ENCODE results near the gene CCDC60.

The CCDC60 gene

GRCh38 chr12:119406308-119406707, 71.8 kb downstream of the CCDC60 start:
- no peak for DNase-seq (ENCODE audit: low spot score)
- in situ Hi-C loops (cut with MboI; ENCODE audit: low sequenced_read_pairs, unreplicated experiment) = no loop called here
- TF ChIP-seq, protein P1, sequence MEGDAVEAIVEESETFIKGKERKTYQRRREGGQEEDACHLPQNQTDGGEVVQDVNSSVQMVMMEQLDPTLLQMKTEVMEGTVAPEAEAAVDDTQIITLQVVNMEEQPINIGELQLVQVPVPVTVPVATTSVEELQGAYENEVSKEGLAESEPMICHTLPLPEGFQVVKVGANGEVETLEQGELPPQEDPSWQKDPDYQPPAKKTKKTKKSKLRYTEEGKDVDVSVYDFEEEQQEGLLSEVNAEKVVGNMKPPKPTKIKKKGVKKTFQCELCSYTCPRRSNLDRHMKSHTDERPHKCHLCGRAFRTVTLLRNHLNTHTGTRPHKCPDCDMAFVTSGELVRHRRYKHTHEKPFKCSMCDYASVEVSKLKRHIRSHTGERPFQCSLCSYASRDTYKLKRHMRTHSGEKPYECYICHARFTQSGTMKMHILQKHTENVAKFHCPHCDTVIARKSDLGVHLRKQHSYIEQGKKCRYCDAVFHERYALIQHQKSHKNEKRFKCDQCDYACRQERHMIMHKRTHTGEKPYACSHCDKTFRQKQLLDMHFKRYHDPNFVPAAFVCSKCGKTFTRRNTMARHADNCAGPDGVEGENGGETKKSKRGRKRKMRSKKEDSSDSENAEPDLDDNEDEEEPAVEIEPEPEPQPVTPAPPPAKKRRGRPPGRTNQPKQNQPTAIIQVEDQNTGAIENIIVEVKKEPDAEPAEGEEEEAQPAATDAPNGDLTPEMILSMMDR (IDR thresholded peaks at IDR 0.05; ENCODE audit: borderline replicate concordance, control extremely low read depth, extremely low read depth, insufficient read depth, missing control alignments) = no peak

DNA sequence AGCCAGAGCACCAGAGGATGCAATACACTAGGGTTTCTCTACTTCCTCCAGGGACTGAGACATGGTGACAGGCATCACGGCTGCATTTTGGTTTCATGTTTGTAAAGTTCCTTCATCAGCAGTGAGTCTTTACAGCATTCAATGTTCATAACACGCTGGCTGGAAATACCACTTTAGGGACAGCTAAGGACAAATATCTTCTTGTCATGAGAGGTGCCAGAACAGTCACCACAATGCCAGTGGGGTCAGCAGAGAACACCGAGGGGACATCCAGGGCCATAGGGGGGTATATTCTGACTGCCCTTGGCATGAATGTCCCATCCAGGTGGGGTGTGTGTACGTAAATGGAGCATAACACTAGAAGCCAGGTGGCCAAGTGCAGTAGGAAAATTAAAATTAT, 72.3 kb downstream of the CCDC60 start:
- no peak for DNase-seq (ENCODE audit: low spot score)
- TF ChIP-seq, protein P1 (IDR thresholded peaks at IDR 0.05; ENCODE audit: borderline replicate concordance, control extremely low read depth, extremely low read depth, insufficient read depth, missing control alignments) = no peak
- in situ Hi-C loops (cut with MboI; ENCODE audit: low sequenced_read_pairs, unreplicated experiment) = no loop called here

- DNase-seq (ENCODE audit: low spot score) = no peak
- in situ Hi-C loops (cut with MboI; ENCODE audit: low sequenced_read_pairs, unreplicated experiment) = no loop called here
- TF ChIP-seq, protein P1 (IDR thresholded peaks at IDR 0.05; ENCODE audit: borderline replicate concordance, control extremely low read depth, extremely low read depth, insufficient read depth, missing control alignments) = no peak
Measured at GRCh38 chr12:119409043-119409442, 74.5 kb downstream of the CCDC60 start.

- TF ChIP-seq, protein P1 (IDR thresholded peaks at IDR 0.05; ENCODE audit: borderline replicate concordance, control extremely low read depth, extremely low read depth, insufficient read depth, missing control alignments) = no peak
- DNase-seq (ENCODE audit: low spot score) = no peak
- in situ Hi-C loops (cut with MboI; ENCODE audit: low sequenced_read_pairs, unreplicated experiment) = no loop called here
Measured at GRCh38 chr12:119410396-119410795, 75.9 kb downstream of the CCDC60 start.

- in situ Hi-C loops (cut with MboI; ENCODE audit: low sequenced_read_pairs, unreplicated experiment) = no loop called here
Measured at GRCh38 chr12:119412306-119412705, 77.8 kb downstream of the CCDC60 start.

DNA sequence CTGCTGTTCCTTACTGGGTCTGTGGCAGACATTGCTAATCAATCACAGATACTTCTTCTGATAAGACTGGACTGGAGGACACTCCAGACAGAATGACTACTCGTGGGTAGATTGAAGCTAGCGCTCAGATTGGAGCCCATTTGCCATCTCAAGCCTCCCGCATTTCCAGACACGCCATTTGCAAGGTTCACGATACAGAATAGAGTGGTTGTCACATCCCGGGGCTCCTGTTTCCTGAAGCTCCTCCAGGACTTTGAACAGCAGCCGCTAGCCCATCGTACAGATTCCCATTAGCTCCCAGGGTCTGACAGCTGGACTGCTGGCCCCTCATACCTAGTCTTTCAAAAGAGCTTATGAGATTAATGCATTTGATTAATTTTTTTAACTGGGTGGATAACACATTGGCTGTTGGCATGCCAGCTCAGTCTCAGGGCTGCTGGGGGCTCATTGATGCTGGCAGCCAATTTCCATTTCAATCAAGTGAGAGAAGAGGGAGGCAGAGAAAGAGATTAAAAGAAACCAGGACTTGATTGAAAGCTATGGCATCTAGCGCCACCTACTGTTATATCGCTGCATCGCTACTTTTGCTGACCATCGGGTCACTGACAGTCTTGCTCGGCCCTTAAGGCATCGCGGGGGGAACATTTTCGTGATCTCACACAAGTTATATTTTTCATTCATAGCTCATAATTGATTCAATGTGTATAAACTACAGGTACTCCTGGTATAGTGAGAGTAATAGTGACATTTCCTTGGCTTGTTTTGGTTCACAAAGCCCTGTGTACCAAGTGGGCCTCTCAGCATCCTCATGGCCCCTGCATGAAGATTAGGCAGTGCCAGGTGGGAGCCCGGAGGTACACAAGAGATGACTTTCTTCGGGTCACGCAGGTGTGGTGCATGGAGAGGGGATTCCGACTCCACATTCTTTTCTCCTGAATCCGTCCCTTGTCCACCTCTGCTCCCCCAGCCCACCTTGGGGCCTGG, 78.6 kb downstream of the CCDC60 start:
- peak; percentile 62 for DNase-seq (ENCODE audit: low spot score)
- TF ChIP-seq, protein P1 (IDR thresholded peaks at IDR 0.05; ENCODE audit: borderline replicate concordance, control extremely low read depth, extremely low read depth, insufficient read depth, missing control alignments) = peak; percentile 78
- in situ Hi-C loops (cut with MboI; ENCODE audit: low sequenced_read_pairs, unreplicated experiment) = no loop called here

More at GRCh38 chr12:119412306-119412705, 77.8 kb downstream of the CCDC60 start:
- TF ChIP-seq, protein P1 (IDR thresholded peaks at IDR 0.05; ENCODE audit: borderline replicate concordance, control extremely low read depth, extremely low read depth, insufficient read depth, missing control alignments) = no peak
- DNase-seq (ENCODE audit: low spot score) = no peak
